Rectal smooth muscle tissue (tissue), 1 donor: ENCODE measurements around the gene TTC28.

Experiments used
- H3K27ac ChIP-seq: one replicate; pipeline ENCODE4 v1.7.0; 2013; ENCODE audit warnings: low read depth, low read length, inconsistent platforms
- H3K27me3 ChIP-seq: one replicate; pipeline ENCODE4 v1.7.0; 2013; ENCODE audit warnings: low read length; ENCODE audit not compliant: control insufficient read depth, insufficient read depth
- H3K36me3 ChIP-seq: one replicate; pipeline ENCODE4 v1.7.0; 2013; ENCODE audit warnings: low read length; ENCODE audit not compliant: control insufficient read depth, insufficient read depth
- H3K4me1 ChIP-seq: one replicate; pipeline ENCODE4 v1.7.0; 2013; ENCODE audit warnings: low read length; ENCODE audit not compliant: control insufficient read depth, insufficient read depth
- H3K4me3 ChIP-seq: one replicate; pipeline ENCODE4 v1.7.0; 2013; ENCODE audit warnings: low read length
- H3K9ac ChIP-seq: one replicate; pipeline ENCODE4 v1.7.0; 2013; ENCODE audit warnings: low read length

Gene TTC28

GRCh38 chr22:28358312-28358711 is 321.3 kb downstream of the TTC28 start:
- Histone ChIP-seq H3K36me3 (no peaks in the 10 kb centered on the region), H3K9ac (no peak overlapping the region), H3K27ac (no peak overlapping the region), H3K4me1 (no peaks in the 10 kb centered on the region), H3K4me3 (no peak overlapping the region), H3K27me3 (no peaks in the 10 kb centered on the region)

GRCh38 chr22:28357193-28357592 is 322.4 kb downstream of the TTC28 start:
- H3K27me3 ChIP-seq = no peaks in the 10 kb centered on the region
- no peak overlapping the region for H3K9ac ChIP-seq
- H3K4me1 ChIP-seq = no peaks in the 10 kb centered on the region
- H3K36me3 ChIP-seq = no peaks in the 10 kb centered on the region
- no peak overlapping the region for H3K4me3 ChIP-seq
- no peak overlapping the region for H3K27ac ChIP-seq

GRCh38 chr22:28351476-28351875 is 328.2 kb downstream of the TTC28 start:
- Histone ChIP-seq H3K9ac (no peak overlapping the region), H3K4me3 (no peak overlapping the region), H3K27ac (no peak overlapping the region), H3K27me3 (no peaks in the 10 kb centered on the region), H3K36me3 (no peaks in the 10 kb centered on the region), H3K4me1 (no peaks in the 10 kb centered on the region)

DNA sequence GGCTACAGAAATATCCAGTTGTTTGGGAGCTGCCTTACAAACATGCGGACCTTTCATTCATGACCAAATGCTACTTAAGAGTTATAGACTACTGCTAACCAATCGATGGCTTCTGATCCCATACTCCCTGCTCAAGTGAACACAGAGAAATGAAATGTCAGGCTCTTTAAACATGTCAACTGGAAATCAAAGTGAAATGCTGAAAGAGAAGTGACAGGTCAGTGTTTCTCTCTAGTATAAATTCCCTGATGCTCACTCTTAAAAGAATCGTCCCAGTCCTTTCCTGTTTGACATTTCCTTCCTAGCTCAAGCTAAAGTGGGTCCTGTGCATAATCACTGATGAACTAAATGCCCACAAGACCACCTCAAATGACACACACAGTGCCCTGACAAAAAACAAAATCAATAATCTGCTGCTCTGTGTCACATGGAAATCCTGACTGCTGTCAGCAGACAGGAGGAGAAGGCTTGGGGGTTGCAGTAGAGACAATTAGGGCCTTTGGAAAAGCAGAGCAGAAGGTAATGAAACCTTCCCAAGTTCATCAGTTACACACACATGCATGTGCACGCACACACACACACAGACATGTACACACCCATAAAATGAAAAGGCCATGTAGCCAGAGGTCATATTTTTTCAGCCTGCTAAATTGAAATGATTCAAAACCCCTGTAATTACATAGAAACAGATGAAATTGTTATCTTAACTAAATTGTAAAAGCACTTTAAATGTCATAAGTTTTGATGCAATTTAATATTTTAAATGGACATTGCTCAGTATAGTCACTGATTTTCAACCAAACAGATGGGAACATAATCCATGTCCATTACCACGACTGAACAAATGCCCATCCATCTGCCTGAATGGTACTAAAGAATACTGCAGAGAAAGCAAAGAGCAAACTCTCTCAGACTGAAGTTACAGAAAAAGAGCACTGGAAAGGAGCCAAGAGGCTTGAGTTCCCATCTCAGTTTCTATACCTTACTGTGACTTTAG is 330.7 kb downstream of the TTC28 start:
- Histone ChIP-seq H3K36me3 (no peaks in the 10 kb centered on the region), H3K4me3 (no peak overlapping the region), H3K4me1 (no peaks in the 10 kb centered on the region), H3K27ac (no peak overlapping the region), H3K27me3 (no peaks in the 10 kb centered on the region), H3K9ac (no peak overlapping the region)

DNA sequence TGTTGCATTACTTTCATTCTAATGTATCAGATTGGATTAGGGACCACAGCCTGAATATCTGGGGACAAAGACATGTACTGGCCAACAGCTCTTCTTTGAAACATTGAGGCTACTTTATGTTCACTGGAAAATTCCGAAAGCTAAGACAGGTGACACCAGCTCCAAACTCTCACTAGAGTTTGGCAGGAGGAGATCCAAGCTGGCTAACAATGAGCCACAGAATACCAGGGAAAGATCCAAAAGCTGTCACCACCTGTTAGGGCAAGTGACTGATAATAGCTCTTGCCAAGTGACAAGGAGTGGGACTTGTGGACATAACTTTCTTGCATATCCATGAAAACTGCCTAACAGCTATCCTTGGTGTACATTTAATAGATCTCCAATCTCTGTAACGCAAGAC is 333.3 kb downstream of the TTC28 start:
- Histone ChIP-seq H3K4me1 (no peaks in the 10 kb centered on the region), H3K9ac (no peak overlapping the region), H3K36me3 (no peaks in the 10 kb centered on the region), H3K27ac (no peak overlapping the region), H3K4me3 (no peak overlapping the region), H3K27me3 (no peaks in the 10 kb centered on the region)

GRCh38 chr22:28344918-28345703 is 334.5 kb downstream of the TTC28 start:
- peak overlapping the region; percentile 11 for H3K4me3 ChIP-seq
- H3K27me3 ChIP-seq = no peaks in the 10 kb centered on the region
- H3K4me1 ChIP-seq = peaks cover 3% of the 10 kb centered on the region
- no peak overlapping the region for H3K27ac ChIP-seq
- no peaks in the 10 kb centered on the region for H3K36me3 ChIP-seq
- no peak overlapping the region for H3K9ac ChIP-seq

- H3K9ac ChIP-seq = no peak overlapping the region
- H3K4me3 ChIP-seq = no peak overlapping the region
- no peaks in the 10 kb centered on the region for H3K27me3 ChIP-seq
- H3K36me3 ChIP-seq = no peaks in the 10 kb centered on the region
- peaks cover 3% of the 10 kb centered on the region for H3K4me1 ChIP-seq
- H3K27ac ChIP-seq = no peak overlapping the region
These were observed 338.6 kb downstream of the TTC28 start for GRCh38 chr22:28341001-28341400.

- Histone ChIP-seq H3K4me3 (no peak overlapping the region), H3K36me3 (no peaks in the 10 kb centered on the region), H3K9ac (no peak overlapping the region), H3K27ac (no peak overlapping the region), H3K27me3 (no peaks in the 10 kb centered on the region), H3K4me1 (peaks cover 3% of the 10 kb centered on the region)
These were observed 346.6 kb downstream of the TTC28 start for GRCh38 chr22:28333088-28333487.

DNA sequence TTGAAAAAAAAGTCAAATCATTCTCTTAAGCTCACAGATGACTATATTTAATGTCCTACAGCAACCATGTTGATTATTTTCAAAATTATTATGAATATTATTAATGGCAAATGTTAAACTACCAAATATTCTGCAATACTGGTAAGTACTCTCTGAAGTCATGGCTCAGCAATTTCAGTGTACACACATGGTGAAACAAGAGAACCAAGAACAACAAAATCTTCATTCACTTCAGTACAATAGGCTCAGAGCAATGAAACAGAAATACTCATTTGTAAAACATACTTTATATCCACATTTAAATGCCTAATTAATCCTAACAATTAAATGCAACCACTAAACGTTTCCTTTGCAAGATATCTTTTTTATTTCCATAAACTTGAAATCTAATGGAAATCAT is 347.2 kb downstream of the TTC28 start:
- no peak overlapping the region for H3K4me3 ChIP-seq
- H3K9ac ChIP-seq = no peak overlapping the region
- H3K36me3 ChIP-seq = no peaks in the 10 kb centered on the region
- H3K4me1 ChIP-seq = peaks cover 3% of the 10 kb centered on the region
- no peaks in the 10 kb centered on the region for H3K27me3 ChIP-seq
- no peak overlapping the region for H3K27ac ChIP-seq

DNA sequence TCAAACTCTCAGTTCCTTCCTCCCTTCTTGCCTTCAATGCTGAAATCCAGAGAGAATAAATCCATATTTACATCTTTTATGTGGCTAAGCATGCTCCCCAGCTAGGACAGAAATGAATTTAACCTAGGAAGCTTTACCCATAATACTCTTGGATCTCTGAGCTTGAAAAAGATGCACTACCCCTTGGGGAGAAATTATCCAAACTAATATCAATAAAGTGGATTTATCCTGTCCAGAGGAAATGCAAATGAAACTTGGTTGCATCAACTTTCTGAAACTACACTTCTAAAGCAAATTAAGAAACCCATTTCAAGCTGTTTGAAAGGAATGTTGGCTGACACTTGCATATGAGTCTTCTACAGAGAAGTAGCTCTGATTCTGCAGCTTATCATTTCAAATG is 347.9 kb downstream of the TTC28 start:
- Histone ChIP-seq H3K36me3 (no peaks in the 10 kb centered on the region), H3K9ac (no peak overlapping the region), H3K4me3 (no peak overlapping the region), H3K27me3 (no peaks in the 10 kb centered on the region), H3K4me1 (peaks cover 3% of the 10 kb centered on the region), H3K27ac (no peak overlapping the region)

- no peak overlapping the region for H3K27ac ChIP-seq
These were observed 350.2 kb downstream of the TTC28 start for GRCh38 chr22:28329186-28330073.

GRCh38 chr22:28328756-28329155 is 350.9 kb downstream of the TTC28 start:
- H3K36me3 ChIP-seq = no peaks in the 10 kb centered on the region
- H3K27ac ChIP-seq = no peak overlapping the region
- no peaks in the 10 kb centered on the region for H3K27me3 ChIP-seq
- peaks cover 3% of the 10 kb centered on the region for H3K4me1 ChIP-seq
- no peak overlapping the region for H3K4me3 ChIP-seq
- no peak overlapping the region for H3K9ac ChIP-seq

More at GRCh38 chr22:28329186-28330073, 350.2 kb downstream of the TTC28 start:
- H3K4me1 ChIP-seq = peaks cover 3% of the 10 kb centered on the region
- no peaks in the 10 kb centered on the region for H3K27me3 ChIP-seq
- H3K36me3 ChIP-seq = no peaks in the 10 kb centered on the region
- no peak overlapping the region for H3K9ac ChIP-seq
- H3K4me3 ChIP-seq = no peak overlapping the region
